Measurements from ENCODE around the gene LHX6. TPM values are rescaled to one million over a fixed set of nuclear protein-coding genes. Genes with fewer than 3 reads are reported as not detected.

LHX6 gene
- total and polyA plus RNA-seq, 9 of the 15 experiments (the other 6 are each of a cell fraction or from before 2014, with no cell fraction given): 2.8 to 16.3 (median 7.9) TPM

- TF ChIP-seq RREB1 (CRISPR knock-in tag; IDR thresholded peaks at IDR 0.05) (no peak), ZBTB17 (CRISPR knock-in tag; IDR thresholded peaks at IDR 0.05) (no peak), CREB3 (tag; conservative IDR thresholded peaks at IDR 0.05; ENCODE audit: low read depth) (no peak), THAP7 (CRISPR knock-in tag; IDR thresholded peaks at IDR 0.05) (no peak), DEAF1 (CRISPR knock-in tag; IDR thresholded peaks at IDR 0.05) (no peak), RCOR1 (IDR thresholded peaks at IDR 0.05; ENCODE audit: borderline replicate concordance in 1 of 2, low read depth in 2 of 2, low read length in 2 of 2) (no peak), HDAC1 (IDR thresholded peaks at IDR 0.05) (no peak), KLF13 (tag; IDR thresholded peaks at IDR 0.05; ENCODE audit: borderline replicate concordance, low read depth) (no peak), HNRNPK (IDR thresholded peaks at IDR 0.05; ENCODE audit: low read depth, low read length, poor library complexity, severe bottlenecking) (no peak), STAG1 (CRISPR knock-in tag; IDR thresholded peaks at IDR 0.05; ENCODE audit: borderline replicate concordance) (no peak)
Measured at GRCh38 chr9:122226758-122227574, 1.8 kb downstream of the LHX6 start (continued).

All from K562 (cell line).